Measurements from ENCODE around the gene AUNIP. TPM values are rescaled to one million over a fixed set of nuclear protein-coding genes. Genes with fewer than 3 reads are reported as not detected.
A peak's percentile ranks its signal among the peaks of the same experiment; 100 is the strongest.

Gene AUNIP
- total RNA-seq, 1 donor from 2014 or later: 7.2 TPM

DNA sequence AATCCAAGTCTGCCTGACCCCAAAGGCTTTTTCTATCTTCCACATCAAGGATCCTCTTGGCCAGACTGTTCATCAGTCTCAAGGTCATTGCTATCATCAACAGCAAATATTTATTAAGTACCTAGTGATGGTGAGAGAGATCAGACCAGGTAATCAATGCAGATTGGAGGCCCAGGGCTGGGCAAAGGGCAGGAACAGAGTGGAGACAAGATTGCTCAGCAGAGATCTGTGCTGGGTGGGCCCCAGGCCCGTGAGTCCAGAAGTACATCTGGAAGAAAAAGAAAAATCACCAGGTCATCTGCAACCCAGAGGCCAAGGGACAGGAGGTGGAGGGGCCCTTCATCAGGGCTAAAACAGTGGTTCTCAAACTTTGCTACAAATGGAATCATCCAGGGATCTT is 26.3 kb upstream of the AUNIP start:
- TF ChIP-seq, protein P1, sequence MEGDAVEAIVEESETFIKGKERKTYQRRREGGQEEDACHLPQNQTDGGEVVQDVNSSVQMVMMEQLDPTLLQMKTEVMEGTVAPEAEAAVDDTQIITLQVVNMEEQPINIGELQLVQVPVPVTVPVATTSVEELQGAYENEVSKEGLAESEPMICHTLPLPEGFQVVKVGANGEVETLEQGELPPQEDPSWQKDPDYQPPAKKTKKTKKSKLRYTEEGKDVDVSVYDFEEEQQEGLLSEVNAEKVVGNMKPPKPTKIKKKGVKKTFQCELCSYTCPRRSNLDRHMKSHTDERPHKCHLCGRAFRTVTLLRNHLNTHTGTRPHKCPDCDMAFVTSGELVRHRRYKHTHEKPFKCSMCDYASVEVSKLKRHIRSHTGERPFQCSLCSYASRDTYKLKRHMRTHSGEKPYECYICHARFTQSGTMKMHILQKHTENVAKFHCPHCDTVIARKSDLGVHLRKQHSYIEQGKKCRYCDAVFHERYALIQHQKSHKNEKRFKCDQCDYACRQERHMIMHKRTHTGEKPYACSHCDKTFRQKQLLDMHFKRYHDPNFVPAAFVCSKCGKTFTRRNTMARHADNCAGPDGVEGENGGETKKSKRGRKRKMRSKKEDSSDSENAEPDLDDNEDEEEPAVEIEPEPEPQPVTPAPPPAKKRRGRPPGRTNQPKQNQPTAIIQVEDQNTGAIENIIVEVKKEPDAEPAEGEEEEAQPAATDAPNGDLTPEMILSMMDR (conservative IDR thresholded peaks at IDR 0.05): no peak

GRCh38 chr1:25881266-25881665 is 22.0 kb upstream of the AUNIP start:
- TF ChIP-seq, protein P1 (conservative IDR thresholded peaks at IDR 0.05): no peak
- H3K27ac Mint-ChIP-seq: no peak overlapping the region
- peaks cover 29% of the 10 kb centered on the region for H3K4me1 Mint-ChIP-seq (ENCODE audit: unreplicated experiment)
- H3K27me3 Mint-ChIP-seq: no peaks in the 10 kb centered on the region
- no peaks in the 10 kb centered on the region for H3K9me3 Mint-ChIP-seq
- DNase-seq (ENCODE audit: extremely low spot score, unreplicated experiment): no peak
- no peak overlapping the region for H3K4me3 Mint-ChIP-seq
- no peaks in the 10 kb centered on the region for H3K36me3 Mint-ChIP-seq

More for the DNA sequence above, 26.3 kb upstream of the AUNIP start:
- no peak for DNase-seq (ENCODE audit: extremely low spot score, unreplicated experiment)
- Mint-ChIP-seq H3K4me3 (peak overlapping the region; percentile 17), H3K27me3 (no peaks in the 10 kb centered on the region), H3K4me1 (ENCODE audit: unreplicated experiment) (peaks cover 28% of the 10 kb centered on the region), H3K27ac (peak overlapping the region; percentile 11), H3K9me3 (peaks cover 4% of the 10 kb centered on the region), H3K36me3 (no peaks in the 10 kb centered on the region)

DNA sequence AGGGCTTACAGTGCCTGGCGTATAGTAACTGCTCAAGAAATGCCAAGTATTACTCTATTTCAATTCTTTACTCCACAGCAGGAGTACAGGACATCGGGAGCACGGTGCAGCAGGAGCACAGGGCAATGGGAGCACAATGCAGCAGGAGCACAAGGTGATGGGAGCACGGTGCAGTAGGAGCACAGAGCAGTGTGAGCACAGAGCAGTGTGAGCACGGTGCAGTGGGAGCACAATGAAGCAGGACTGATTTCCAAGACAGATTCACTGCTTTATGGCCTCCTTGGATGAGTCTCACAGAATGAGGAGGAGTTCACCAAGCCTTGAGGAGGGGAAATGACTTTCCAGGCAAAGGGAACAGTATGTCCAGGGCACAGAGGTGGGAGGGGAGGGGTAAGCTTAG is 21.3 kb upstream of the AUNIP start:
- H3K9me3 Mint-ChIP-seq: no peaks in the 10 kb centered on the region
- H3K4me3 Mint-ChIP-seq: no peak overlapping the region
- no peaks in the 10 kb centered on the region for H3K36me3 Mint-ChIP-seq
- H3K27me3 Mint-ChIP-seq: no peaks in the 10 kb centered on the region
- TF ChIP-seq, protein P1 (conservative IDR thresholded peaks at IDR 0.05): no peak
- peaks cover 25% of the 10 kb centered on the region for H3K4me1 Mint-ChIP-seq (ENCODE audit: unreplicated experiment)
- no peak for DNase-seq (ENCODE audit: extremely low spot score, unreplicated experiment)
- H3K27ac Mint-ChIP-seq: peak overlapping the region; percentile 78

GRCh38 chr1:25879675-25880074 is 20.4 kb upstream of the AUNIP start:
- H3K36me3 Mint-ChIP-seq: no peaks in the 10 kb centered on the region
- H3K9me3 Mint-ChIP-seq: no peaks in the 10 kb centered on the region
- TF ChIP-seq, protein P1 (conservative IDR thresholded peaks at IDR 0.05): no peak
- DNase-seq (ENCODE audit: extremely low spot score, unreplicated experiment): no peak
- H3K4me3 Mint-ChIP-seq: peak overlapping the region; percentile 25
- no peaks in the 10 kb centered on the region for H3K27me3 Mint-ChIP-seq
- peaks cover 24% of the 10 kb centered on the region for H3K4me1 Mint-ChIP-seq (ENCODE audit: unreplicated experiment)
- peak overlapping the region; percentile 78 for H3K27ac Mint-ChIP-seq

- TF ChIP-seq, protein P1 (conservative IDR thresholded peaks at IDR 0.05): no peak
Observed at GRCh38 chr1:25878690-25879089, 19.4 kb upstream of the AUNIP start.

DNA sequence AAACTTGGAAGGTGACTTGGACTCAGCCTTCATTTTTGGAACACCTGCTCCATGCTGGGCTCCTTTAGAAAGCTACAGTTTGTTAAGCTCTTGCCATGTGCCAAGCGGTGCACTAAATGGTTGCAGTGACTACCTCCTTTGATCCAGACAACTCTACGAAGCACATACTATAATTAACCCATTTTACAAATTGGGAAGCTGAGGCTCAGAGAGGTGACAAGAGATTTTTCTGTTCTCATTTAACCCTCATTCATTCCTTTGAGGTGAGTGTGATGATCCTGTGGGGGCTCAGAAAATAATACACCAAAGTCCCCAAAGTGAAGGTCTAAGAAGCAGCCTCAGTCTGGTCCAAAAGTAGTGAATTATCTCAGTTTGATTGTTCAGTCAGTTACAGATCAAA is 17.9 kb upstream of the AUNIP start:
- no peak overlapping the region for H3K27ac Mint-ChIP-seq
- H3K27me3 Mint-ChIP-seq: no peaks in the 10 kb centered on the region
- no peaks in the 10 kb centered on the region for H3K9me3 Mint-ChIP-seq
- H3K4me1 Mint-ChIP-seq (ENCODE audit: unreplicated experiment): peaks cover 33% of the 10 kb centered on the region
- H3K36me3 Mint-ChIP-seq: no peaks in the 10 kb centered on the region
- TF ChIP-seq, protein P1 (conservative IDR thresholded peaks at IDR 0.05): no peak
- no peak overlapping the region for H3K4me3 Mint-ChIP-seq
- no peak for DNase-seq (ENCODE audit: extremely low spot score, unreplicated experiment)

More at GRCh38 chr1:25878690-25879089, 19.4 kb upstream of the AUNIP start:
- no peaks in the 10 kb centered on the region for H3K9me3 Mint-ChIP-seq
- H3K27me3 Mint-ChIP-seq: no peaks in the 10 kb centered on the region
- peak overlapping the region; percentile 78 for H3K27ac Mint-ChIP-seq
- H3K36me3 Mint-ChIP-seq: no peaks in the 10 kb centered on the region
- H3K4me3 Mint-ChIP-seq: peak overlapping the region; percentile 34
- H3K4me1 Mint-ChIP-seq (ENCODE audit: unreplicated experiment): peaks cover 24% of the 10 kb centered on the region
- no peak for DNase-seq (ENCODE audit: extremely low spot score, unreplicated experiment)
